CD4-positive, alpha-beta T cell (primary cell): ENCODE data around the gene HDLBP. TPM values are rescaled to one million over a fixed set of nuclear protein-coding genes. Genes with fewer than 3 reads are reported as not detected.
"Not testable (repeated sequence)": the region's sequence is repeated elsewhere in the genome, so short reads cannot be mapped to it uniquely, and the experiment has no call there.

Experiments used
- ATAC-seq: fragments of 200-7000 bp; cut with Tn5 transposase; one replicate; pipeline ENCODE4 v1.10.0; 2022; ENCODE audit warnings: mild to moderate bottlenecking; ENCODE audit not compliant: poor library complexity
- CTCF ChIA-PET: fragments of 350-600 bp; sonication (Branson Sonifier 250); formaldehyde crosslinking; loops from one replicate; lab custom pipeline; 2021; ENCODE audit warnings: antibody characterized with exemption, inconsistent platforms; lab: Charles Lee
- POLR2A ChIA-PET: fragments of 350-600 bp; sonication (Branson Sonifier 250); formaldehyde crosslinking; loops from one replicate; lab custom pipeline; 2021; ENCODE audit warnings: antibody characterized with exemption, inconsistent platforms; lab: Charles Lee
- DNase-seq, 14 experiments: peaks; one replicate each; pipeline ENCODE4 v3.0.0-alpha.2; 2013 to 2020; ENCODE audit warnings: mixed read lengths in 2 of 14
- H3K27ac ChIP-seq, 2 donors: one replicate each; pipeline versions ENCODE4 v1.5.1 to v1.7.0; 2013; ENCODE audit warnings: low read length in 2 of 2, low read depth in 1 of 2, mild to moderate bottlenecking in 1 of 2
- H3K27me3 ChIP-seq, 2 experiments: 1 replicate in 1 of 2; 2 replicates in 1 of 2; pipeline versions ENCODE4 v1.6.1 to v1.7.0; 2013; ENCODE audit warnings: low read length in 2 of 2, control low read depth in 1 of 2, mild to moderate bottlenecking in 1 of 2, moderate library complexity in 1 of 2; ENCODE audit not compliant: insufficient read depth in 2 of 2, control insufficient read depth in 1 of 2
- H3K36me3 ChIP-seq: one replicate; pipeline ENCODE4 v1.6.1; 2013; ENCODE audit warnings: low read length, control low read depth; ENCODE audit not compliant: insufficient read depth
- H3K4me1 ChIP-seq: one replicate; pipeline ENCODE4 v1.6.1; 2013; ENCODE audit warnings: low read length, control low read depth; ENCODE audit not compliant: insufficient read depth
- H3K4me3 ChIP-seq: one replicate; pipeline ENCODE4 v1.5.1; 2013; ENCODE audit warnings: mild to moderate bottlenecking, low read length, moderate library complexity
- H3K9me3 ChIP-seq, 2 experiments: 1 replicate in 1 of 2; 2 replicates in 1 of 2; pipeline versions ENCODE4 v1.6.1 to v1.7.0; 2013; ENCODE audit warnings: low read length in 2 of 2, mild to moderate bottlenecking in 2 of 2, control low read depth in 1 of 2, moderate library complexity in 1 of 2; ENCODE audit not compliant: control insufficient read depth in 1 of 2, insufficient read depth in 1 of 2
- H3K27ac Mint-ChIP-seq: one replicate; pipeline ENCODE4 v1.8.0; 2020; ENCODE audit warnings: mixed read lengths
- H3K27me3 Mint-ChIP-seq: one replicate; pipeline ENCODE4 v1.8.0; 2021; ENCODE audit warnings: mixed read lengths
- H3K36me3 Mint-ChIP-seq: one replicate; pipeline ENCODE4 v1.8.0; 2021; ENCODE audit warnings: low read depth, mixed read lengths
- H3K4me1 Mint-ChIP-seq: one replicate; pipeline ENCODE4 v1.8.0; 2021; ENCODE audit warnings: low read depth, mixed read lengths
- H3K4me3 Mint-ChIP-seq: one replicate; pipeline ENCODE4 v1.8.0; 2020; ENCODE audit warnings: mild to moderate bottlenecking, mixed read lengths
- H3K9me3 Mint-ChIP-seq: one replicate; pipeline ENCODE4 v1.8.0; 2020; ENCODE audit warnings: mixed read lengths
- intact Hi-C, 2 experiments: fragments of 100-400 bp; cut with DNase I in 1 of 2; cut with micrococcal nuclease in 1 of 2; formaldehyde crosslinking; loops; one replicate each; pipeline versions ENCODE4 v1.15.1 to v1.9.0; 2023 to 2025; cut with DNase I, micrococcal nuclease
- total RNA-seq, 174 experiments: library from RNA in 2 of 174; stranded (reverse) in 2 of 174; gene quantifications; one replicate each; pipeline ENCODE4 v1.2.3 and lab custom pipeline; 2021 to 2026
- TF ChIP-seq, protein P1 (sequence below): fragments of 200-600 bp; IDR thresholded peaks from one replicate; pipeline ENCODE4 v1.8.0; 2022; ENCODE audit warnings: antibody characterized with exemption, mild to moderate bottlenecking

Gene HDLBP
- total RNA-seq, 2 experiments from 2014 or later = 82.0 to 97.9 TPM

DNA sequence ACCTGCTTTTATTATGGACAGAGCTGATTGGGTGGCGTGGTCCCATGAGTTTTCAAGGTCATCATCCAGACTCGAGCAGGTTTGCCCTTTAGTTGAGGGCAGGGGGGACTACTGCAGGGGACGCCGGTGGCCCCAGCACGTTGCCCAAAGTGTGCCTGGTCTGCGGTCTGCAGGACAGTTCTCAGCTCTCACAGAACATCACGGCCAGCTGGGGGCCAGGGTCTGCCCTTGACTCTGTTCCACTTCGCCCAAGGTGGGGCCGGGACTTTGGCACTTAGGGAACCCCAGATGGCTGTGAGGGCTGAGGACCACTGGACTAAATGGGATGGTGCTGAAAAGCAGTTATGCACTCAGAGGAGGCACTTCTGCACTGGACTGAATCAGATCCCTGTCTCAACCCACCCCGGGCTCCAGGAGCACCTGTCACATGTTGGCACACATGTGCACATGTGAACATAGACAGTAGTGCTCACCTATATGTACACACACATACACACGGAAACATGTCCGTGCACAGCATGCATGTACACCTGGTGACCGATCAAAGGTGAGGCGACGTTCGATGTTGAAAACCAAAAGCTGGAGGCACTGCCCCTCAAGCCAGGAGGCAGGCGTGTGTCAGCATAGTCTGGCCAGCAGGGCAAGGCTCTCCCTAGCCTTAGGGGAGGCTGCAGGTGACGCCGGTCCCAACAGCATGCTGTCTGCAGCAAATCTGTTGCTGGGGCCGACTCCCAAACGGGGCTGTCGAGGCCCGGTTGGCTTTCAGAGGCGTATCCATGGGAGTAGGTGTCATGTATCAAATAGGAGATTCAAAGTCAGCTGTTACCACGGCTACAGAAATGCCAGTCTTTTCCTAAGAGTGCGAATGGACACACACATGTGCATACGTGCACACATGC is 116.8 kb downstream of the HDLBP start:
- Mint-ChIP-seq H3K9me3 (no peaks in the 10 kb centered on the region), H3K4me3 (no peak overlapping the region), H3K4me1 (no peaks in the 10 kb centered on the region), H3K36me3 (no peaks in the 10 kb centered on the region), H3K27ac (no peak overlapping the region), H3K27me3 (no peaks in the 10 kb centered on the region)
- ATAC-seq (no peak), DNase-seq (no peak)
- Histone ChIP-seq H3K27ac (no peak overlapping the region), H3K4me3 (no peak overlapping the region), H3K36me3 (no peaks in the 10 kb centered on the region), H3K27me3 (no peaks in the 10 kb centered on the region), H3K4me1 (no peaks in the 10 kb centered on the region), H3K9me3 (no peaks in the 10 kb centered on the region)
- ChIA-PET POLR2A (no interaction called here), CTCF (no interaction called here)
- intact Hi-C loops = no loop called here
- TF ChIP-seq, protein P1, sequence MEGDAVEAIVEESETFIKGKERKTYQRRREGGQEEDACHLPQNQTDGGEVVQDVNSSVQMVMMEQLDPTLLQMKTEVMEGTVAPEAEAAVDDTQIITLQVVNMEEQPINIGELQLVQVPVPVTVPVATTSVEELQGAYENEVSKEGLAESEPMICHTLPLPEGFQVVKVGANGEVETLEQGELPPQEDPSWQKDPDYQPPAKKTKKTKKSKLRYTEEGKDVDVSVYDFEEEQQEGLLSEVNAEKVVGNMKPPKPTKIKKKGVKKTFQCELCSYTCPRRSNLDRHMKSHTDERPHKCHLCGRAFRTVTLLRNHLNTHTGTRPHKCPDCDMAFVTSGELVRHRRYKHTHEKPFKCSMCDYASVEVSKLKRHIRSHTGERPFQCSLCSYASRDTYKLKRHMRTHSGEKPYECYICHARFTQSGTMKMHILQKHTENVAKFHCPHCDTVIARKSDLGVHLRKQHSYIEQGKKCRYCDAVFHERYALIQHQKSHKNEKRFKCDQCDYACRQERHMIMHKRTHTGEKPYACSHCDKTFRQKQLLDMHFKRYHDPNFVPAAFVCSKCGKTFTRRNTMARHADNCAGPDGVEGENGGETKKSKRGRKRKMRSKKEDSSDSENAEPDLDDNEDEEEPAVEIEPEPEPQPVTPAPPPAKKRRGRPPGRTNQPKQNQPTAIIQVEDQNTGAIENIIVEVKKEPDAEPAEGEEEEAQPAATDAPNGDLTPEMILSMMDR = no peak

DNA sequence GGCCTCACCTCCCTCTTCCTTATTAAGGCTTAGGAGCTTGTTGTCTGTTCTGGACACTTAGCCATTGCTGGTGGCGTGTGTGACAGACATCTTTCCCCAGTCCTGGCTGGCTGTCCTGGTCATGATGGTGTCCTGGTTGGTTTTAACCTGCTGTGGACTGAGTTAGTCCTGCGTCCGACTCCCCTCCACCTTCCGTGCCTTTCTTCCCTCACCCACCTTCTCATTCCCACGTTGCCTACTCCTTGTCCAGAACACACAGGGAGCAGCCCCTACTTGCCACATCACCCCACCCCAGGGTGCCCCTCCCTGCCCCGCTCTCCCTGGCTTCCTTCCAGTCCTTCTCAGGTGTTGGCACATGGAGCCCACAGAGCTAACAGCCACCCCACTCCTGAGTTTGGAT is 117.5 kb downstream of the HDLBP start:
- intact Hi-C loops = no loop called here
- CTCF ChIA-PET = no interaction called here

DNA sequence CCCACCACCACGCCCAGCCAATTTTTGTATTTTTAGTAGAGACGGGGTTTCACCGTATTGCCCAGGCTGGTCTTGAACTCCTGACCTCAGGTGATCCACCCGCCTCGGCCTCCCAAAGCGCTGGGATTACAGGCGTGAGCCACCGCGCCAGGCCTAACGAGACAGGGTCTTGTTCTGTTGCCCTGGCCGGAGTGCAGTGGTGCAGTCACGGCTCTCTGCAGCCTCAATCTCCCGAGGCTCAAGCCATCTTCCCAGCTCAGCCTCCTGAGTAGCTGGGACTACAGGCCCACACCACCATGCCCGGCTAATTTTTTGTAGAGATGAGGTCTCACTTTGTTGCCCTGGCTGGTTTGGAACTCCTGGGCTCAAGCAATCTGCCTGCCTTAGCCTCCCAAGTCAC is 118.2 kb downstream of the HDLBP start:
- H3K27ac ChIP-seq, DNase-seq, H3K27me3 Mint-ChIP-seq, CTCF ChIA-PET, H3K9me3 ChIP-seq, H3K27me3 ChIP-seq, intact Hi-C loops, H3K4me1 Mint-ChIP-seq, H3K4me3 Mint-ChIP-seq, H3K9me3 Mint-ChIP-seq, ATAC-seq, H3K4me3 ChIP-seq, H3K36me3 Mint-ChIP-seq, H3K4me1 ChIP-seq, H3K27ac Mint-ChIP-seq, H3K36me3 ChIP-seq: not testable (repeated sequence)
- POLR2A ChIA-PET = interaction anchor here (0.6 kb wide), 1 partner anchor 40 kb away, joined by 3 read pairs; no protein-coding TSS in a partner anchor

More for the DNA sequence above, 117.5 kb downstream of the HDLBP start:
- no peaks in the 10 kb centered on the region for H3K27me3 ChIP-seq
- Mint-ChIP-seq H3K36me3 (no peaks in the 10 kb centered on the region), H3K9me3 (no peaks in the 10 kb centered on the region), H3K27me3 (no peaks in the 10 kb centered on the region), H3K4me3 (no peak overlapping the region), H3K4me1 (no peaks in the 10 kb centered on the region), H3K27ac (no peak overlapping the region)
- POLR2A ChIA-PET = no interaction called here
- no peaks in the 10 kb centered on the region for H3K4me1 ChIP-seq
- H3K9me3 ChIP-seq = no peaks in the 10 kb centered on the region
- DNase-seq (peak in 1 of 14 experiments; percentile 0), ATAC-seq (no peak)
- no peaks in the 10 kb centered on the region for H3K36me3 ChIP-seq
- no peak overlapping the region for H3K4me3 ChIP-seq
- no peak overlapping the region for H3K27ac ChIP-seq
- TF ChIP-seq, protein P1 = no peak
